IMR-90 (cell line): ENCODE data around the gene ST14. TPM values are rescaled to one million over a fixed set of nuclear protein-coding genes. Genes with fewer than 3 reads are reported as not detected.
A peak's percentile ranks its signal among the peaks of the same experiment; 100 is the strongest.

Experiments
- ATAC-seq: fragments of 200-7000 bp; cut with Tn5 transposase; 2 replicates; pipeline ENCODE4 v1.9.1; 2020; ENCODE audit warnings: low read depth, mild to moderate bottlenecking, moderate library complexity
- BruUV-seq: library from RNA; stranded (reverse); fragments of 400-500 nt; replicated peaks from 2 replicates; lab custom pipeline; 2021; lab: Mats Ljungman, UMichigan
- CTCF ChIA-PET: fragments of 300-600 bp; formaldehyde crosslinking; extraction: SDS; loops from one replicate; lab custom pipeline; 2021; ENCODE audit warnings: antibody characterized with exemption; lab: Yijun Ruan, JAX
- POLR2A ChIA-PET: fragments of 300-600 bp; sonication (Branson Sonifier 250); formaldehyde crosslinking; loops from one replicate; lab custom pipeline; 2022; ENCODE audit warnings: antibody characterized with exemption; ENCODE audit not compliant: unreplicated experiment; lab: Charles Lee
- DNase-seq: peaks from one replicate; pipeline ENCODE4 v3.0.0; 2013
- H2AFZ ChIP-seq: replicated peaks from 2 replicates; pipeline ENCODE3; 2013; ENCODE audit warnings: low read length, mild to moderate bottlenecking; ENCODE audit not compliant: poor library complexity
- H2AK5ac ChIP-seq: 2 replicates; pipeline ENCODE4 v1.6.1; 2013; ENCODE audit warnings: low read depth, low read length, inconsistent platforms
- H2AK9ac ChIP-seq: replicated peaks from 2 replicates; pipeline ENCODE3; 2013; ENCODE audit warnings: mild to moderate bottlenecking, low read depth, low read length, moderate library complexity; ENCODE audit not compliant: poor library complexity
- H2BK120ac ChIP-seq: 2 replicates; pipeline ENCODE4 v1.6.1; 2013; ENCODE audit warnings: low read depth, low read length, inconsistent platforms
- H2BK15ac ChIP-seq: 3 replicates; pipeline ENCODE4 v1.6.1; 2013; ENCODE audit warnings: low read depth, low read length, inconsistent platforms
- H2BK20ac ChIP-seq: 2 replicates; pipeline ENCODE4 v1.6.1; 2013; ENCODE audit warnings: low read depth, mild to moderate bottlenecking, inconsistent platforms, low read length, moderate library complexity
- H2BK5ac ChIP-seq: 2 replicates; pipeline ENCODE4 v1.6.1; 2013; ENCODE audit warnings: mild to moderate bottlenecking, low read depth, low read length, inconsistent platforms; ENCODE audit not compliant: poor library complexity, severe bottlenecking
- H3K14ac ChIP-seq: replicated peaks from 2 replicates; pipeline ENCODE4 v1.6.1; 2013; ENCODE audit warnings: low read depth, low read length, inconsistent platforms
- H3K18ac ChIP-seq: 2 replicates; pipeline ENCODE4 v1.6.1; 2013; ENCODE audit warnings: low read depth, low read length, control low read depth
- H3K23ac ChIP-seq: 2 replicates; pipeline ENCODE4 v1.6.1; 2013; ENCODE audit warnings: low read depth, low read length, inconsistent platforms
- H3K27ac ChIP-seq: 2 replicates; pipeline ENCODE4 v1.5.1; 2013; ENCODE audit warnings: mild to moderate bottlenecking, control low read depth, low read length; ENCODE audit not compliant: insufficient read depth
- H3K27me3 ChIP-seq: 2 replicates; pipeline ENCODE4 v1.6.1; 2013; ENCODE audit warnings: low read length; ENCODE audit not compliant: control insufficient read depth, insufficient read depth
- H3K36me3 ChIP-seq: 2 replicates; pipeline ENCODE4 v1.6.1; 2013; ENCODE audit warnings: low read length, mixed read lengths; ENCODE audit not compliant: control insufficient read depth, insufficient read depth
- H3K4ac ChIP-seq: 2 replicates; pipeline ENCODE4 v1.6.1; 2013; ENCODE audit warnings: low read depth, low read length, inconsistent platforms
- H3K4me1 ChIP-seq: 2 replicates; pipeline ENCODE4 v1.6.1; 2013; ENCODE audit warnings: low read length, mixed read lengths; ENCODE audit not compliant: control insufficient read depth, insufficient read depth
- H3K4me2 ChIP-seq: 2 replicates; pipeline ENCODE4 v1.6.1; 2013; ENCODE audit warnings: low read depth, mild to moderate bottlenecking, control low read depth, low read length, moderate library complexity
- H3K4me3 ChIP-seq: 2 replicates; pipeline ENCODE4 v1.5.1; 2013; ENCODE audit warnings: low read depth, mild to moderate bottlenecking, control low read depth, low read length, moderate library complexity; ENCODE audit not compliant: insufficient read depth
- H3K56ac ChIP-seq: 2 replicates; pipeline ENCODE4 v1.6.1; 2013; ENCODE audit warnings: low read length, inconsistent platforms; ENCODE audit not compliant: insufficient read depth; ENCODE audit errors: extremely low read depth
- H3K79me1 ChIP-seq, 2 experiments: 2 replicates each; pipeline ENCODE4 v1.6.1; 2013; ENCODE audit warnings: low read length in 2 of 2, inconsistent platforms in 1 of 2, low read depth in 1 of 2
- H3K9ac ChIP-seq: 2 replicates; pipeline ENCODE4 v1.6.1; 2013; ENCODE audit warnings: low read depth, low read length, control low read depth
- H3K9me1 ChIP-seq: 2 replicates; pipeline ENCODE4 v1.6.1; 2013; ENCODE audit warnings: low read length, inconsistent platforms; ENCODE audit not compliant: insufficient read depth
- H3K9me3 ChIP-seq: 2 replicates; pipeline ENCODE4 v1.6.1; 2013; ENCODE audit warnings: low read length; ENCODE audit not compliant: control insufficient read depth, insufficient read depth
- H4K20me1 ChIP-seq: 2 replicates; pipeline ENCODE4 v1.6.1; 2013; ENCODE audit warnings: low read length, inconsistent platforms; ENCODE audit not compliant: insufficient read depth
- H4K5ac ChIP-seq: 2 replicates; pipeline ENCODE4 v1.6.1; 2013; ENCODE audit warnings: mild to moderate bottlenecking, low read depth, low read length, control low read depth
- H4K8ac ChIP-seq, 2 experiments: 2 replicates each; pipeline ENCODE4 v1.6.1; 2013; ENCODE audit warnings: low read depth in 2 of 2, low read length in 2 of 2, control low read depth in 1 of 2, inconsistent platforms in 1 of 2
- H4K91ac ChIP-seq: 2 replicates; pipeline ENCODE4 v1.6.1; 2013; ENCODE audit warnings: low read depth, low read length, inconsistent platforms; ENCODE audit not compliant: insufficient read depth
- BHLHE40 ChIP-seq: fragments of 150-350 bp; IDR thresholded peaks from 2 replicates; pipeline ENCODE4 v1.6.1; 2016; ENCODE audit warnings: mild to moderate bottlenecking, low read depth, low read length
- CEBPB ChIP-seq: IDR thresholded peaks from 2 replicates; pipeline ENCODE4 v1.6.1; 2012; ENCODE audit warnings: low read depth, low read length, improper control_type of control experiment
- CHD1 ChIP-seq: IDR thresholded peaks from 2 replicates; pipeline ENCODE4 v1.6.1; 2012; ENCODE audit warnings: low read depth, low read length, improper control_type of control experiment
- CTCF ChIP-seq: conservative IDR thresholded peaks from 2 replicates; pipeline ENCODE4 v1.5.1; 2012; ENCODE audit warnings: mild to moderate bottlenecking, low read depth, low read length, improper control_type of control experiment
- ELK1 ChIP-seq: fragments of 150-350 bp; IDR thresholded peaks from 2 replicates; pipeline ENCODE4 v1.6.1; 2016; ENCODE audit warnings: low read depth, mild to moderate bottlenecking, low read length, moderate library complexity, borderline replicate concordance
- FOS ChIP-seq: fragments of 150-350 bp; IDR thresholded peaks from 2 replicates; pipeline ENCODE4 v1.6.1; 2016; ENCODE audit warnings: low read depth, low read length
- MAFK ChIP-seq: IDR thresholded peaks from 2 replicates; pipeline ENCODE4 v1.6.1; 2012; ENCODE audit warnings: low read depth, low read length, improper control_type of control experiment
- MXI1 ChIP-seq: IDR thresholded peaks from 2 replicates; pipeline ENCODE4 v1.6.1; 2012; ENCODE audit warnings: low read depth, mild to moderate bottlenecking, low read length, moderate library complexity, borderline replicate concordance
- POLR2A ChIP-seq: IDR thresholded peaks from 2 replicates; pipeline ENCODE4 v1.6.1; 2012; ENCODE audit warnings: mild to moderate bottlenecking, low read depth, low read length
- RCOR1 ChIP-seq: IDR thresholded peaks from 2 replicates; pipeline ENCODE4 v1.6.1; 2012; ENCODE audit warnings: mild to moderate bottlenecking, low read length, improper control_type of control experiment; ENCODE audit not compliant: insufficient replicate concordance
- RFX5 ChIP-seq: IDR thresholded peaks from 2 replicates; pipeline ENCODE4 v1.8.0; 2012; ENCODE audit warnings: low read depth, mild to moderate bottlenecking, low read length, moderate library complexity
- SMC3 ChIP-seq: fragments of 150-350 bp; IDR thresholded peaks from 2 replicates; pipeline ENCODE4 v1.6.1; 2016; ENCODE audit warnings: low read depth, mild to moderate bottlenecking, antibody characterized with exemption, low read length, moderate library complexity
- USF2 ChIP-seq: fragments of 150-350 bp; IDR thresholded peaks from 2 replicates; pipeline ENCODE4 v1.6.1; 2017; ENCODE audit warnings: mild to moderate bottlenecking, antibody characterized with exemption, low read length, low read depth
- WGBS, 2 experiments: methylation state at CpG; one replicate each; pipeline versions ENCODE4 v1.1.5 to v1.1.7; 2013; ENCODE audit warnings: missing lambda C conversion rate in 2 of 2; ENCODE audit not compliant: insufficient read length in 1 of 2; ENCODE audit errors: extremely low coverage in 2 of 2; 5-methylcytosine and 5-hydroxymethylcytosine counted together
- dilution Hi-C: fragments of 300-500 bp; cut with HindIII; formaldehyde crosslinking; loops from one replicate; pipeline ENCODE4 v1.14.3; 2018; ENCODE audit warnings: low sequenced_read_pairs; ENCODE audit not compliant: unreplicated experiment
- in situ Hi-C: fragments of 300-500 bp; cut with MboI; formaldehyde crosslinking; loops from 3 replicates; pipeline ENCODE4 v1.14.3; 2019; ENCODE audit warnings: low sequenced_read_pairs, inconsistent platforms, mixed read lengths
- intact Hi-C: fragments of 100-400 bp; cut with micrococcal nuclease; formaldehyde crosslinking; loops from 2 replicates; pipeline ENCODE4 v1.10.0; 2022
- polyA plus RNA-seq, 3 experiments: library from polyadenylated mRNA; depleted of rRNA; stranded (reverse); fragments of >200 nt; gene quantifications; 2 replicates each; pipeline ENCODE4 v1.2.3, GENCODE V29; 2012; ENCODE audit warnings: low replicate concordance in 1 of 3
- total RNA-seq: library from RNA; depleted of rRNA; stranded (reverse); fragments of >200 nt; gene quantifications from 2 replicates; pipeline ENCODE4 v1.2.3, GENCODE V29; 2012

The ST14 gene
- total and polyA plus RNA-seq, 2 of the 4 experiments (the other 2 are of a cell fraction), result not detected

GRCh38 chr11:130246270-130246669 lies 86.7 kb downstream of the ST14 start:
- intact Hi-C loops, result no loop called here
- H4K20me1 ChIP-seq, result peaks cover 8% of the 10 kb centered on the region; the same call in 1 of the 2 replicates
- TF ChIP-seq CEBPB (no peak), USF2 (no peak), RFX5 (no peak), RCOR1 (no peak), SMC3 (no peak), MXI1 (no peak), CTCF (no peak), POLR2A (no peak), CHD1 (no peak), FOS (no peak), ELK1 (no peak), BHLHE40 (no peak), MAFK (no peak)

More at GRCh38 chr11:130246270-130246669, 86.7 kb downstream of the ST14 start:
- Histone ChIP-seq H3K27ac (no peak overlapping the region), H3K27me3 (no peaks in the 10 kb centered on the region), H4K5ac (no peak overlapping the region), H3K14ac (no peak overlapping the region), H3K4me2 (no peak overlapping the region), H3K9me1 (no peaks in the 10 kb centered on the region; the same call in 1 of the 2 replicates), H3K56ac (no peak overlapping the region), H3K4ac (no peak overlapping the region), H2AK5ac (no peak overlapping the region), H2BK120ac (no peak overlapping the region), H3K79me1 (peaks cover 5 to 22% of the 10 kb centered on the region in 2 experiments; a peak in 2 of 4 replicates), H4K91ac (no peak overlapping the region), H2BK5ac (no peak overlapping the region), H2AK9ac (no peak overlapping the region), H2BK15ac (no peak overlapping the region), H3K9ac (no peak overlapping the region), H3K36me3 (no peaks in the 10 kb centered on the region), H4K8ac (no peak overlapping the region), H2AFZ (no peak overlapping the region), H3K9me3 (no peaks in the 10 kb centered on the region), H2BK20ac (no peak overlapping the region), H3K4me1 (peaks cover 10% of the 10 kb centered on the region), H3K18ac (no peak overlapping the region), H3K4me3 (no peak overlapping the region), H3K23ac (no peak overlapping the region)
- ATAC-seq, result peak; percentile 38
- no CpG with 5 or more reads among the region's 1 CpG for WGBS, 2 experiments
- dilution Hi-C loops, result no loop called here
- CTCF ChIA-PET, result no interaction called here
- POLR2A ChIA-PET, result no interaction called here
- BruUV-seq, result no TSS peak
- DNase-seq, result no peak
- in situ Hi-C loops, result no loop called here
